ENCODE measurements around the gene SPSB3. TPM values are rescaled to one million over a fixed set of nuclear protein-coding genes. Genes with fewer than 3 reads are reported as not detected.

The SPSB3 gene
- total RNA-seq, 3 donors from 2014 or later: 39.7 to 56.5 (median 52.2) TPM

DNA sequence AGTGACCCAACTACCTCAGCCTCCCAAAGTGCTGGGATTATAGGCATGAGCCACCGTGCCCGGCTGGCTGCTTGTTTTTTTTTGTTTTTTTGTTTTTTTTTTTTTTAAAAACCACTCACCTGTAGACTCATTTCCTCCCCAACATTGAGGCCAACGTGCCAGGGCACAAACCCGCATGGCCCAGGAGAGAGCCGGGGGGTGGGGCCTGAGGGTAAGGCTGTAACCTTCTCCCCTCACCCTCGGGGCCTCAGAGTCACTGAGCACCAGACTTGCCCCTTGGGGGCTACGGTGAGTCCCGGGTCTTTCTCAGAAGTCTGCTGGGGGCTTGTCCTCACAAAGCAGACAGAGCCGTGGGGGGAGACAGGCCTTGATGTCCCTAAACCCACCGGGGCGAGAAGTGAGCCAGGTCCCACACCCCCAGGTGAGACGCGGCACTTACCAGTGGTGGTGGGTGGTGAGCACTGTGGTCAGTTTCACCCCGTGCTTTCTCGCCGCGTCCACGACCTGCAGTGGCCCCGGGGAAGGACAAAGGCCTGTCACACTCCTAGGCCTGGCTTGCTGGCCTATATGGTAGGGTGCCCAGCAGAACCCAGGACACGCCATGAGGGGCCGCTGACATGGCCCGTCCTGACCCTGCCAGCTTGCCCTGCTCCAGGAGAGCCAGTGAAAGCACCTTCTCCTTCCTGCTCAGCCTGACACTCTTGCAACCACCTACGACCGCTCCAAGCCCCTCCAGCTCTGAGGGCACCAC, 39.7 kb upstream of the SPSB3 start:
- Histone ChIP-seq H3K4me3 (no peak overlapping the region), H3K9me3 (no peaks in the 10 kb centered on the region), H3K4me1 (ENCODE audit: low read depth) (peaks cover 7% of the 10 kb centered on the region), H3K36me3 (ENCODE audit: low read depth) (peaks cover 5% of the 10 kb centered on the region)
- intact Hi-C loops (cut with DNase I, micrococcal nuclease): no loop called here
- ATAC-seq: no peak
- no peak for DNase-seq
- TF ChIP-seq, protein P1, sequence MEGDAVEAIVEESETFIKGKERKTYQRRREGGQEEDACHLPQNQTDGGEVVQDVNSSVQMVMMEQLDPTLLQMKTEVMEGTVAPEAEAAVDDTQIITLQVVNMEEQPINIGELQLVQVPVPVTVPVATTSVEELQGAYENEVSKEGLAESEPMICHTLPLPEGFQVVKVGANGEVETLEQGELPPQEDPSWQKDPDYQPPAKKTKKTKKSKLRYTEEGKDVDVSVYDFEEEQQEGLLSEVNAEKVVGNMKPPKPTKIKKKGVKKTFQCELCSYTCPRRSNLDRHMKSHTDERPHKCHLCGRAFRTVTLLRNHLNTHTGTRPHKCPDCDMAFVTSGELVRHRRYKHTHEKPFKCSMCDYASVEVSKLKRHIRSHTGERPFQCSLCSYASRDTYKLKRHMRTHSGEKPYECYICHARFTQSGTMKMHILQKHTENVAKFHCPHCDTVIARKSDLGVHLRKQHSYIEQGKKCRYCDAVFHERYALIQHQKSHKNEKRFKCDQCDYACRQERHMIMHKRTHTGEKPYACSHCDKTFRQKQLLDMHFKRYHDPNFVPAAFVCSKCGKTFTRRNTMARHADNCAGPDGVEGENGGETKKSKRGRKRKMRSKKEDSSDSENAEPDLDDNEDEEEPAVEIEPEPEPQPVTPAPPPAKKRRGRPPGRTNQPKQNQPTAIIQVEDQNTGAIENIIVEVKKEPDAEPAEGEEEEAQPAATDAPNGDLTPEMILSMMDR (IDR thresholded peaks at IDR 0.05): no peak

DNA sequence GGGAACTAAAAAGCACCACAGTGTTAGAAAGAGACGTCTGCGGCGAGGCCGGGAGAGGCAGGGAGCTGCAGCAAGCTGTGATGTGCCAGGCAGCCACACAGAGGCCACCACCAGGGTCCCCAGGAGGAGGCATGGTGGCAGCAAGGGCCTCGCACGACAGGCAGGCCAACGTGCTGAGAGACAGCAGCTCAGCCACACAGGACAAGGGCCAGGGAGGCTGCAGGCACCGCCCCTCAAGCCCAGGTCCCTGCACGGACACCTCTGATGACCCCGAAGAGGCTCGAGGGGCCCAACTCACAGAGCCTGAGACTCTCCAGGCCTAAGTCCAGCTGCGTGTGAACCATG, 38.5 kb upstream of the SPSB3 start:
- no peak for ATAC-seq
- peaks cover 10% of the 10 kb centered on the region for H3K36me3 ChIP-seq (ENCODE audit: low read depth)
- peaks cover 7% of the 10 kb centered on the region for H3K4me1 ChIP-seq (ENCODE audit: low read depth)
- no peak for DNase-seq
- TF ChIP-seq, protein P1 (IDR thresholded peaks at IDR 0.05): no peak
- no peaks in the 10 kb centered on the region for H3K9me3 ChIP-seq
- H3K4me3 ChIP-seq: no peak overlapping the region
- intact Hi-C loops (cut with DNase I, micrococcal nuclease): no loop called here

DNA sequence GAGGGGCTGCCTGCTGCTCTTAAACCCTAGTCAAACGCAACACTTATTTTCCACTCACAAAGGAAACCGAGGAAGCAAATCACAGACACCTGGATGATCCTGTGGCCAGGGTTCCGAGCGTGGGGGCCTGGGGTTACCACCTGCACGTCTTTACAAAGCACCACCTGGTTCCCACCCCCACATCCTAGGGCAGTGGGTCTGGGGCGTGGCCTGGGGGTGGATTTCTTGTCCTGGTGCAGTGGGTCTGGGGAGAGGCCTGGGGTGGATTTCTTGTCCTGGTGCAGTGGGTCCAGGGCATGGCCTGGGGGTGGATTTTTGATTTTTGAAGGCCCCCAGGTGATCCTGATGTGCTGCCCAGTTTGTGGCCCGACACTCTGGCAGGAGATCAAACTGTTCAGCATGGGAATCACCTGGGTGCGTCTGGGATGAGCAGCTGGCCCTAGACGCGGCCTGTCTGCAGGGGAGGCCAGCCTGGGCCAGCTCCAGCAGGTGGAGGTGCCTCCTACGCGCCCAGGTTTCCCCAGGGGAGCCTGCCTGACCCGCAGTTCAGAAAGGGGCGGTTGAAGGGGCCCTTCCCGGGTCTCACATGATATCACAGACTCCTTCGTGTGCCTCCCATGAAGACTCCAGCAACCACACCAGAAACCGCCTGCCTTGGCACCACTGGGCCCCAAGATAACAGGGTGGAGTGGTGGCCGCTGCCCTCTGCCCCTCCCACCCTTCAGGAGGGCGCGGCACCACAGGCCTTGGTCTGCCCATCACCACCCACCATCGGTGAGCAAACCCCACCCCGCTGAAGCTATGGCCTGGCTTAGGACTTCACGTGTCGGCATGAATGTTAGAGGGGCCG, 38.0 kb upstream of the SPSB3 start:
- H3K4me1 ChIP-seq (ENCODE audit: low read depth): peaks cover 3% of the 10 kb centered on the region
- no peak overlapping the region for H3K4me3 ChIP-seq
- intact Hi-C loops (cut with DNase I, micrococcal nuclease): no loop called here
- H3K9me3 ChIP-seq: no peaks in the 10 kb centered on the region
- TF ChIP-seq, protein P1 (IDR thresholded peaks at IDR 0.05): no peak
- no peak for DNase-seq
- no peak for ATAC-seq
- H3K36me3 ChIP-seq (ENCODE audit: low read depth): peaks cover 10% of the 10 kb centered on the region

DNA sequence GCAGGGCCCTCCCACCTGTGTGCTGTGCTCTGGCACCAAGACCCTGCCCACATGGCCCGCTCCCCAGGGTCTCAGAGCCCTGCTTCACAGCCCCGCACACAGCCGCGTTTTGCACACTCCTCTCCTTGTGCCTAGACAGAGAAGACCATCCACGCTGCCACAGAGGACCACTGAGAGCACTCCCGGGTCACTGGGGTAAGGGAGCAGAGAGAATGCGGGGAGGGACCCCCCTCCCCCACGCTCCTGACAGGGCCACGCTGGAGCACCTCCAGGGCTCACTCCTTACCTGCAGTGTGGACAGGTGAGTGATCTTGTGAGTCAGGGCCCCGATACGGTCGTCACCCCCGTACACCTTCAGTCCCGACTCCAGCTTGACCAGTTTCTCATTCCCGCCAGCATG, 37.2 kb upstream of the SPSB3 start:
- H3K4me3 ChIP-seq: no peak overlapping the region
- peaks cover 10% of the 10 kb centered on the region for H3K36me3 ChIP-seq (ENCODE audit: low read depth)
- no peaks in the 10 kb centered on the region for H3K9me3 ChIP-seq
- TF ChIP-seq, protein P1 (IDR thresholded peaks at IDR 0.05): no peak
- intact Hi-C loops (cut with DNase I, micrococcal nuclease): no loop called here
- no peak for DNase-seq
- no peaks in the 10 kb centered on the region for H3K4me1 ChIP-seq (ENCODE audit: low read depth)
- ATAC-seq: no peak

DNA sequence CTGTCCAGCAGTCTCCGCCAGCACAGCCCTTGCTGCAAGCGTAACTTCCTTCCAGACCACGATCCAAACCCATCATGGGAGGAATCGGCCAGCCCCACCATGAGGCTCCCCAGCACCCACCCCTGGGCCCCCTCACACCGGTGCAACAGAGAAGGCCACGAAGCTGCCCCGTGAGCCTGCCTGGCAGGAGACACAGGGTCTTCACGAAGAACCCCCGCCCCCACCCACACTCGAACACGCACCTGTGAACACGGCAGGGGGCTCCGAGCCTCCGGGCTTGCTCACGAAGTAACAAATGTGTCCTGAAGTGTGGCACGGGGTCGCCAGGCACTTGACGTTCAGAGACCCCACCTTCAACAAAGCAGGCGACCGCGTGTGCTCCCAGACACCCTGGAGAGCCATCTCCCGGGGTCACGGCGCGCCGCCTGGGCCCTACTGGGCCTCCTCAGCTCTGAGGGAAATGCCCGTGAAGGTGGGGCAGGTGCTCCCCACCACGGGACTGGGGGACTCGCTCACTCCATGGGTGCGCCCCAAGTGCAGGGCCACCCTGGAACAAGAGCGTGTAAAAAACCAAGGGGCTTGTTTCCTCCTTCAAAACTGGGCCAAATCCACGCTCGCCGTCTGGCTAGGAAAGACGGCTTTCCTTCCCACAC, 36.6 kb upstream of the SPSB3 start:
- TF ChIP-seq, protein P1 (IDR thresholded peaks at IDR 0.05): no peak
- H3K9me3 ChIP-seq: no peaks in the 10 kb centered on the region
- ATAC-seq: no peak
- no peak for DNase-seq
- H3K4me1 ChIP-seq (ENCODE audit: low read depth): no peaks in the 10 kb centered on the region
- intact Hi-C loops (cut with DNase I, micrococcal nuclease): no loop called here
- H3K4me3 ChIP-seq: no peak overlapping the region
- peaks cover 10% of the 10 kb centered on the region for H3K36me3 ChIP-seq (ENCODE audit: low read depth)

All from mucosa of descending colon (tissue), 3 donors.